ENCODE data around the gene MORN3.
"Not testable (repeated sequence)": the region's sequence is repeated elsewhere in the genome, so short reads cannot be mapped to it uniquely, and the experiment has no call there.

Gene MORN3

DNA sequence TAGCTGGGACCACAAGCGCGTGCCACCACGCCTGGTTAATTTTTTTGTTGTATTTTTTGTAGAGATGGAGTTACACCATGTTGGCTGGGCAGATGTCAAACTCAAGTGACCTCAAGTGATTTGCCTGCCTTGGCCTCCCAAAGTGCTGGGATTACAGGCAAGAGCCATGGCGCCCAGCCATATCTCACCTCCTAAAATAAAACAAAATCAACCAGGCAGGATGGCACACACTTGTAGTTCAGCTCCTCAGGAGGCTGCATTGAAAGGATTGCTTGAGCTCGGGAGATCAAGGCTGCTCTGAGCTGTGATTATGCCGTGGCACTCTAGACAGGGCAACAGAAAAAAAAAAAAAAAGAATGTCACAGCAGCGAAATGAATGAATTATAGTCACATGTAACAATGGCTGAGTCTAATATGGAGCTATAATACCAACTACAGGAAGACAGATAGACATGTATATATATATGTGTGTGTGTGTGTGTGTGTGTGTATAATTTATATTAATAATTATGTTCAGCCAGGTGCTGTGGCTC is 23.8 kb upstream of the MORN3 start:
- no peak overlapping the region for H3K9ac ChIP-seq (ENCODE audit: low read length)
- H3K4me1 ChIP-seq (ENCODE audit: low read length), result no peaks in the 10 kb centered on the region
- no peaks in the 10 kb centered on the region for H3F3A ChIP-seq (ENCODE audit: insufficient read depth, low read length)
- no peaks in the 10 kb centered on the region for H3K79me2 ChIP-seq (ENCODE audit: low read length)
- TF ChIP-seq EZH2phosphoT487 (IDR thresholded peaks at IDR 0.05; ENCODE audit: low read length) (no peak), EZH2 (optimal IDR thresholded peaks at IDR 0.05; ENCODE audit: low read depth, low read length) (no peak)
- TF ChIP-seq, protein P1, sequence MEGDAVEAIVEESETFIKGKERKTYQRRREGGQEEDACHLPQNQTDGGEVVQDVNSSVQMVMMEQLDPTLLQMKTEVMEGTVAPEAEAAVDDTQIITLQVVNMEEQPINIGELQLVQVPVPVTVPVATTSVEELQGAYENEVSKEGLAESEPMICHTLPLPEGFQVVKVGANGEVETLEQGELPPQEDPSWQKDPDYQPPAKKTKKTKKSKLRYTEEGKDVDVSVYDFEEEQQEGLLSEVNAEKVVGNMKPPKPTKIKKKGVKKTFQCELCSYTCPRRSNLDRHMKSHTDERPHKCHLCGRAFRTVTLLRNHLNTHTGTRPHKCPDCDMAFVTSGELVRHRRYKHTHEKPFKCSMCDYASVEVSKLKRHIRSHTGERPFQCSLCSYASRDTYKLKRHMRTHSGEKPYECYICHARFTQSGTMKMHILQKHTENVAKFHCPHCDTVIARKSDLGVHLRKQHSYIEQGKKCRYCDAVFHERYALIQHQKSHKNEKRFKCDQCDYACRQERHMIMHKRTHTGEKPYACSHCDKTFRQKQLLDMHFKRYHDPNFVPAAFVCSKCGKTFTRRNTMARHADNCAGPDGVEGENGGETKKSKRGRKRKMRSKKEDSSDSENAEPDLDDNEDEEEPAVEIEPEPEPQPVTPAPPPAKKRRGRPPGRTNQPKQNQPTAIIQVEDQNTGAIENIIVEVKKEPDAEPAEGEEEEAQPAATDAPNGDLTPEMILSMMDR (IDR thresholded peaks at IDR 0.05; ENCODE audit: low read length), result no peak
- no peaks in the 10 kb centered on the region for H3K27me3 ChIP-seq (replicated peaks; ENCODE audit: insufficient read depth, low read length)
- H3K9me2 ChIP-seq (replicated peaks; ENCODE audit: insufficient read depth, low read length), result no peaks in the 10 kb centered on the region
- no peak for DNase-seq
- H3K4me2 ChIP-seq (ENCODE audit: low read depth, low read length), result no peak overlapping the region
- no peaks in the 10 kb centered on the region for H3K36me3 ChIP-seq (replicated peaks; ENCODE audit: insufficient read depth, low read length)
- no peaks in the 10 kb centered on the region for H4K20me1 ChIP-seq (ENCODE audit: insufficient read depth, low read length)
- no peak overlapping the region for H3K27ac ChIP-seq (ENCODE audit: low read length)
- no peak overlapping the region for H2AFZ ChIP-seq (ENCODE audit: low read length)
- H3K9me3 ChIP-seq (replicated peaks; ENCODE audit: insufficient read depth, low read length), result no peaks in the 10 kb centered on the region
- no peak overlapping the region for H3K4me3 ChIP-seq (ENCODE audit: low read length)

GRCh38 chr12:121692744-121693143 is 23.3 kb upstream of the MORN3 start:
- not testable (repeated sequence) for H3K9ac ChIP-seq (ENCODE audit: low read length); H3K4me2 ChIP-seq (ENCODE audit: low read depth, low read length)

DNA sequence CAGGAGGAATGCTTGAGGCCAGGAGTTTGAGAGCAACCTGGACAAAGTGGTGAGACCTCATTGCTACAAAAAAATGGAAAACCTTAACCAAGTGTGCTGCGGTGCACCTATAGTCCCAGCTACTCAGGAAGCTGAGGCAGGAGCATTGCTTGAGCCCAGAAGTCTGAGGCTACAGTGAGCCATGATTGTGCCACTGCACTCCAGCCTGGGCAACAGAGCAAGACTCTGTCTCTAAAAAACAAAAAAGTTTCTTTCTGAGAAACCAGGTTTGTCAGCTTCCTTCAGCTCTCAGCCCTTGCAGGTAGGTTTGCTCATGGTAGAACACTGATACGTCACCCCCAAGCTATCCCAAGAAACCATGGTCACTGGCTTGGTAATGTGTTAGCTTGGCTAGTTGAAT is 20.0 kb upstream of the MORN3 start:
- H3K36me3 ChIP-seq (replicated peaks; ENCODE audit: insufficient read depth, low read length), result no peaks in the 10 kb centered on the region
- no peak overlapping the region for H3K4me2 ChIP-seq (ENCODE audit: low read depth, low read length)
- H3K9me2 ChIP-seq (replicated peaks; ENCODE audit: insufficient read depth, low read length), result no peaks in the 10 kb centered on the region
- H3K4me1 ChIP-seq (ENCODE audit: low read length), result no peaks in the 10 kb centered on the region
- no peaks in the 10 kb centered on the region for H3F3A ChIP-seq (ENCODE audit: insufficient read depth, low read length)
- no peaks in the 10 kb centered on the region for H3K79me2 ChIP-seq (ENCODE audit: low read length)
- H4K20me1 ChIP-seq (ENCODE audit: insufficient read depth, low read length), result no peaks in the 10 kb centered on the region
- TF ChIP-seq, protein P1 (IDR thresholded peaks at IDR 0.05; ENCODE audit: low read length), result no peak
- no peak for TF ChIP-seq EZH2phosphoT487 (IDR thresholded peaks at IDR 0.05; ENCODE audit: low read length)
- no peak for TF ChIP-seq EZH2 (optimal IDR thresholded peaks at IDR 0.05; ENCODE audit: low read depth, low read length)
- no peaks in the 10 kb centered on the region for H3K9me3 ChIP-seq (replicated peaks; ENCODE audit: insufficient read depth, low read length)
- H3K9ac ChIP-seq (ENCODE audit: low read length), result no peak overlapping the region
- no peak for DNase-seq
- no peak overlapping the region for H3K27ac ChIP-seq (ENCODE audit: low read length)
- no peak overlapping the region for H3K4me3 ChIP-seq (ENCODE audit: low read length)
- no peaks in the 10 kb centered on the region for H3K27me3 ChIP-seq (replicated peaks; ENCODE audit: insufficient read depth, low read length)
- no peak overlapping the region for H2AFZ ChIP-seq (ENCODE audit: low read length)

More at GRCh38 chr12:121692744-121693143, 23.3 kb upstream of the MORN3 start:
- H2AFZ ChIP-seq (ENCODE audit: low read length); H3K36me3 ChIP-seq (replicated peaks; ENCODE audit: insufficient read depth, low read length); H3K4me3 ChIP-seq (ENCODE audit: low read length); H3K9me3 ChIP-seq (replicated peaks; ENCODE audit: insufficient read depth, low read length); H3F3A ChIP-seq (ENCODE audit: insufficient read depth, low read length); H4K20me1 ChIP-seq (ENCODE audit: insufficient read depth, low read length); H3K79me2 ChIP-seq (ENCODE audit: low read length); H3K4me1 ChIP-seq (ENCODE audit: low read length); H3K9me2 ChIP-seq (replicated peaks; ENCODE audit: insufficient read depth, low read length); DNase-seq; H3K27me3 ChIP-seq (replicated peaks; ENCODE audit: insufficient read depth, low read length); H3K27ac ChIP-seq (ENCODE audit: low read length): not testable (repeated sequence)

DNA sequence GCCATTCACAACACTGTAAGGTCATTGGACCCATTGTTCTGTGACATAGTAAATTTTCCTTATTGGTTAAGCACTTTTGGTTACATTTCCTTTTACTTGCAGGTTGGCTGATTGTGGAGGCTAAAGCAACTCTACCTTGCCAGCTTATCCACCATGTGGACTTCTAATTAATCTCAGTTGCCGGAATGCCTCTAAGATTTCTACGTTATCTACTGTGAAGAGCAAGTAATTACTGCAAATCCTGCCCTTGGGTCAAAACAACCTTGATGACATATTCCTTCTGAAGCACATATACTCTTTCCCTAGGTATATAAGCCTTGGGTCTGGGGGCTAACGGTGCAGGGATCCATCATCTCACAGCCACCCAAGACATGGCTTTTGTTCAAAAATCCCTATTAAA is 19.5 kb upstream of the MORN3 start:
- H4K20me1 ChIP-seq (ENCODE audit: insufficient read depth, low read length), result no peaks in the 10 kb centered on the region

GRCh38 chr12:121679661-121680197 is 10.3 kb upstream of the MORN3 start:
- DNase-seq; H3K79me2 ChIP-seq (ENCODE audit: low read length); H3K4me3 ChIP-seq (ENCODE audit: low read length); H4K20me1 ChIP-seq (ENCODE audit: insufficient read depth, low read length); H3K9me3 ChIP-seq (replicated peaks; ENCODE audit: insufficient read depth, low read length); H3K36me3 ChIP-seq (replicated peaks; ENCODE audit: insufficient read depth, low read length); H3K27ac ChIP-seq (ENCODE audit: low read length); H3K4me1 ChIP-seq (ENCODE audit: low read length); H3K9me2 ChIP-seq (replicated peaks; ENCODE audit: insufficient read depth, low read length); H3F3A ChIP-seq (ENCODE audit: insufficient read depth, low read length); H2AFZ ChIP-seq (ENCODE audit: low read length); H3K9ac ChIP-seq (ENCODE audit: low read length); H3K4me2 ChIP-seq (ENCODE audit: low read depth, low read length); H3K27me3 ChIP-seq (replicated peaks; ENCODE audit: insufficient read depth, low read length): not testable (repeated sequence)

More for the DNA sequence above, 19.5 kb upstream of the MORN3 start:
- Histone ChIP-seq H2AFZ (ENCODE audit: low read length) (no peak overlapping the region), H3K9me3 (replicated peaks; ENCODE audit: insufficient read depth, low read length) (no peaks in the 10 kb centered on the region), H3K4me3 (ENCODE audit: low read length) (no peak overlapping the region), H3K4me1 (ENCODE audit: low read length) (no peaks in the 10 kb centered on the region), H3F3A (ENCODE audit: insufficient read depth, low read length) (no peaks in the 10 kb centered on the region), H3K4me2 (ENCODE audit: low read depth, low read length) (no peak overlapping the region), H3K79me2 (ENCODE audit: low read length) (no peaks in the 10 kb centered on the region), H3K9ac (ENCODE audit: low read length) (no peak overlapping the region), H3K36me3 (replicated peaks; ENCODE audit: insufficient read depth, low read length) (no peaks in the 10 kb centered on the region), H3K27ac (ENCODE audit: low read length) (no peak overlapping the region), H3K9me2 (replicated peaks; ENCODE audit: insufficient read depth, low read length) (no peaks in the 10 kb centered on the region), H3K27me3 (replicated peaks; ENCODE audit: insufficient read depth, low read length) (no peaks in the 10 kb centered on the region)
- TF ChIP-seq EZH2phosphoT487 (IDR thresholded peaks at IDR 0.05; ENCODE audit: low read length), result no peak
- TF ChIP-seq, protein P1 (IDR thresholded peaks at IDR 0.05; ENCODE audit: low read length), result no peak
- TF ChIP-seq EZH2 (optimal IDR thresholded peaks at IDR 0.05; ENCODE audit: low read depth, low read length), result no peak
- DNase-seq, result no peak
